Upper lobe of left lung (tissue), 4 donors: Measurements from ENCODE around the gene TRIM41.

Experiments
- POLR2AphosphoS5 ChIP-seq, 2 donors: sonication (generic); formaldehyde crosslinking; IDR thresholded peaks; one replicate each; pipeline ENCODE4 v1.5.1; 2017; ENCODE audit warnings: antibody characterized with exemption in 2 of 2
- TF ChIP-seq, protein P1 (sequence below), 6 experiments: fragments of 450-650 bp in 4 of 6; fragments of 200-600 bp in 2 of 6; sonication (generic) in 2 of 6; IDR thresholded peaks; one replicate each; pipeline ENCODE4 v1.5.1; 2016 to 2019; ENCODE audit warnings: antibody characterized with exemption in 6 of 6

DNA sequence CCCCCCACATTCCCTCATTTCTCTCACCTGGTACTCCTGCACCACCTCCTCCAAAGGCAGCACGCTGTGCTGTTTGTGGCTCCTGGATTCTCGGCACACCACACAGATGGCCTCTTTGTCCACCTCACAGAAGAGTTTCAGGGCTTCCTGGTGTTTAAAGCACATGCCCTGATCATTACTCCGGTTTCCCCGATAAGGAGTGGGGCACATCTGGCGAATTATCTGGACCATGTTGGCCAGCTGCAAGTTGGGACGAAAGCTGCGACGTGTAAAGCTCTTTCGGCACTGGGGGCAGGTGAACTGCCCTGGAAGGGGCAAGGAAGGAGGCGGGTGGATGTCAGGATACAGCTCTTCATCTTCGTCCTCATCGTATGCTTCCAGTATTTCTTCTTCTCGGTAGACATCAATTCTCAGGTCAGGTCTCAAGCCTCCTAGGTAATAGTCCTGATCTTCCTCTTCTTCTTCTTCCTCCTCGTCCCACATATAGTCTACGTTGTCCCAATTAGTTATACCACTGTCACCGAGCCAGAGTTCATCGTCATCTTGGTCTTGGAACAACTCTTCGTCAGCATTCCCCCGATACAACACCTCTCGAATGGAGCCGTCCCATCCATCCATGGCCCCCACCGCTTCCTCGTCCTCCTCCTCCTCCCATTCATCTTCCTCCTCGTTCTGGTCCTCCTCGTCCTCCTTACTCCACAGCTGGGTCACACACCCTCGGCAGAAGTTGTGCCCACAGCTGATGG lies 37.1 kb downstream of the TRIM41 start:
- TF ChIP-seq, protein P1, sequence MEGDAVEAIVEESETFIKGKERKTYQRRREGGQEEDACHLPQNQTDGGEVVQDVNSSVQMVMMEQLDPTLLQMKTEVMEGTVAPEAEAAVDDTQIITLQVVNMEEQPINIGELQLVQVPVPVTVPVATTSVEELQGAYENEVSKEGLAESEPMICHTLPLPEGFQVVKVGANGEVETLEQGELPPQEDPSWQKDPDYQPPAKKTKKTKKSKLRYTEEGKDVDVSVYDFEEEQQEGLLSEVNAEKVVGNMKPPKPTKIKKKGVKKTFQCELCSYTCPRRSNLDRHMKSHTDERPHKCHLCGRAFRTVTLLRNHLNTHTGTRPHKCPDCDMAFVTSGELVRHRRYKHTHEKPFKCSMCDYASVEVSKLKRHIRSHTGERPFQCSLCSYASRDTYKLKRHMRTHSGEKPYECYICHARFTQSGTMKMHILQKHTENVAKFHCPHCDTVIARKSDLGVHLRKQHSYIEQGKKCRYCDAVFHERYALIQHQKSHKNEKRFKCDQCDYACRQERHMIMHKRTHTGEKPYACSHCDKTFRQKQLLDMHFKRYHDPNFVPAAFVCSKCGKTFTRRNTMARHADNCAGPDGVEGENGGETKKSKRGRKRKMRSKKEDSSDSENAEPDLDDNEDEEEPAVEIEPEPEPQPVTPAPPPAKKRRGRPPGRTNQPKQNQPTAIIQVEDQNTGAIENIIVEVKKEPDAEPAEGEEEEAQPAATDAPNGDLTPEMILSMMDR (IDR thresholded peaks at IDR 0.05): no peak
- no peak for TF ChIP-seq POLR2AphosphoS5 (IDR thresholded peaks at IDR 0.05)
